Natural killer cell (primary cell): Measurements from ENCODE around the gene TMEM132D. TPM values are rescaled to one million over a fixed set of nuclear protein-coding genes. Genes with fewer than 3 reads are reported as not detected.

Experiments used
- ATAC-seq, 3 donors: fragments of 150-1000 bp in 2 of 3; fragments of 200-7000 bp in 1 of 3; cut with Tn5 transposase; 1 replicate in 1 of 3; 2 replicates in 2 of 3; pipeline ENCODE4 v1.10.0; 2021; ENCODE audit warnings: mild to moderate bottlenecking in 2 of 3, moderate library complexity in 2 of 3
- DNase-seq, 2 donors: peaks; one replicate each; pipeline versions ENCODE4 v3.0.0 to v3.0.0-alpha.2; 2013 to 2021; ENCODE audit warnings: mixed read lengths in 1 of 2
- H3K27ac ChIP-seq: one replicate; pipeline ENCODE4 v1.5.1; 2013; ENCODE audit warnings: mild to moderate bottlenecking, low read length
- H3K27me3 ChIP-seq: one replicate; pipeline ENCODE4 v1.6.1; 2013; ENCODE audit warnings: low read length; ENCODE audit not compliant: control insufficient read depth, insufficient read depth
- H3K36me3 ChIP-seq: one replicate; pipeline ENCODE4 v1.6.1; 2013; ENCODE audit warnings: low read length; ENCODE audit not compliant: control insufficient read depth, insufficient read depth
- H3K4me1 ChIP-seq: one replicate; pipeline ENCODE4 v1.6.1; 2013; ENCODE audit warnings: low read length; ENCODE audit not compliant: control insufficient read depth, insufficient read depth
- H3K4me3 ChIP-seq: one replicate; pipeline ENCODE4 v1.5.1; 2013; ENCODE audit warnings: low read length
- H3K9me3 ChIP-seq: one replicate; pipeline ENCODE4 v1.6.1; 2013; ENCODE audit warnings: low read length; ENCODE audit not compliant: control insufficient read depth, insufficient read depth
- H3K27ac Mint-ChIP-seq, 2 donors: one replicate each; pipeline ENCODE4 v1.8.0; 2022; ENCODE audit warnings: mild to moderate bottlenecking in 2 of 2, mixed read lengths in 2 of 2, moderate library complexity in 1 of 2
- H3K27me3 Mint-ChIP-seq, 2 donors: one replicate each; pipeline ENCODE4 v1.8.0; 2022; ENCODE audit warnings: low read depth in 2 of 2, mixed read lengths in 2 of 2
- H3K36me3 Mint-ChIP-seq: one replicate; pipeline ENCODE4 v1.8.0; 2022; ENCODE audit warnings: mixed read lengths
- H3K4me1 Mint-ChIP-seq, 2 donors: one replicate each; pipeline ENCODE4 v1.8.0; 2022; ENCODE audit warnings: mixed read lengths in 2 of 2
- H3K4me3 Mint-ChIP-seq: one replicate; pipeline ENCODE4 v1.8.0; 2022; ENCODE audit warnings: mild to moderate bottlenecking, moderate library complexity, mixed read lengths
- H3K9me3 Mint-ChIP-seq, 2 donors: one replicate each; pipeline ENCODE4 v1.8.0; 2022; ENCODE audit warnings: mixed read lengths in 2 of 2
- WGBS: methylation state at CpG from one replicate; pipeline ENCODE4 v1.1.7; 2013; ENCODE audit warnings: missing lambda C conversion rate; ENCODE audit not compliant: insufficient coverage; 5-methylcytosine and 5-hydroxymethylcytosine counted together
- intact Hi-C: fragments of 100-400 bp; cut with micrococcal nuclease; formaldehyde crosslinking; loops from one replicate; pipeline ENCODE4 v1.14.2; 2022
- total RNA-seq, 4 donors: library from RNA; stranded (reverse); fragments of 120-200 nt in 1 of 4; gene quantifications; one replicate each; pipeline versions ENCODE4 v1.2.3 to v1.2.4, GENCODE V29; 2013 to 2022
- TF ChIP-seq, protein P1 (sequence below): fragments of 200-600 bp; IDR thresholded peaks from one replicate; pipeline ENCODE4 v1.8.0; 2022; ENCODE audit warnings: antibody characterized with exemption

The TMEM132D gene
- total RNA-seq, 3 donors from 2014 or later (not counting 1 experiment from before 2014, with no cell fraction given), result not detected

DNA sequence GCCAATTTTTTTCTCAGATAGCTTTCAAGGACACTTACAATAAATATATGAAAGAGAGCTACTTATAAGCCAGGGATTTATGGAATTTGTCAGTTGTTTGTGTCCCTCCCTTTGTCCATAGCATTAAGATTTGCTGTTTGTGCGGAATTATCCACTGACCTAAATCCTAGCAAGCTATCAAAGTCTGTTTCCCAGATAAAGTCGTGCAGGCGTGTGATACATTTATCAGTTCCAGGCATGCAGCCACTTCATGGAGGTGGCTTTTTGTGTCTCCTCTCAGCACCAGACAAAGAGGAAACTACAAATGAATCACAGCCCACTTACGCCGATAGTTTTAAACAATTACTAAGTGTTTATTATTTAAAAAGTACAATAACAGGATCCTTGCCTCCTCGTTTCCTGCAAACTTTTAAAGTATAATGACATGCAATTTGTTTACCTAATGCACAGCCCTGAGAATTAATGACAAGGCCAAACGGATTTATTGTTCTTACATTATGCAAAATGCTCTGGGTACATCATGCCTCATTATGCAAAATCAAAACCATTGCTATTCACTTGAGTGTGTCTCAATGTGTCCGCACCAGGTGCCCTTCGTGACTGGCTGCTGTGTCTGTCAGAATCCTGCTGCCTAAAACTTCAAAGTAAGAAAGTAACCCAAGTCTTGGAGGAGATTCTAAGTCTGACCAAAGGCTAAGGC, 627.3 kb downstream of the TMEM132D start:
- no peak overlapping the region for H3K27ac Mint-ChIP-seq
- peaks cover 7 to 8% of the 10 kb centered on the region in 2 donors for H3K27me3 Mint-ChIP-seq
- H3K4me3 Mint-ChIP-seq, result no peak overlapping the region
- TF ChIP-seq, protein P1, sequence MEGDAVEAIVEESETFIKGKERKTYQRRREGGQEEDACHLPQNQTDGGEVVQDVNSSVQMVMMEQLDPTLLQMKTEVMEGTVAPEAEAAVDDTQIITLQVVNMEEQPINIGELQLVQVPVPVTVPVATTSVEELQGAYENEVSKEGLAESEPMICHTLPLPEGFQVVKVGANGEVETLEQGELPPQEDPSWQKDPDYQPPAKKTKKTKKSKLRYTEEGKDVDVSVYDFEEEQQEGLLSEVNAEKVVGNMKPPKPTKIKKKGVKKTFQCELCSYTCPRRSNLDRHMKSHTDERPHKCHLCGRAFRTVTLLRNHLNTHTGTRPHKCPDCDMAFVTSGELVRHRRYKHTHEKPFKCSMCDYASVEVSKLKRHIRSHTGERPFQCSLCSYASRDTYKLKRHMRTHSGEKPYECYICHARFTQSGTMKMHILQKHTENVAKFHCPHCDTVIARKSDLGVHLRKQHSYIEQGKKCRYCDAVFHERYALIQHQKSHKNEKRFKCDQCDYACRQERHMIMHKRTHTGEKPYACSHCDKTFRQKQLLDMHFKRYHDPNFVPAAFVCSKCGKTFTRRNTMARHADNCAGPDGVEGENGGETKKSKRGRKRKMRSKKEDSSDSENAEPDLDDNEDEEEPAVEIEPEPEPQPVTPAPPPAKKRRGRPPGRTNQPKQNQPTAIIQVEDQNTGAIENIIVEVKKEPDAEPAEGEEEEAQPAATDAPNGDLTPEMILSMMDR, result no peak
- Histone ChIP-seq H3K4me1 (no peaks in the 10 kb centered on the region), H3K36me3 (no peaks in the 10 kb centered on the region), H3K27ac (no peak overlapping the region), H3K9me3 (no peaks in the 10 kb centered on the region), H3K27me3 (no peaks in the 10 kb centered on the region), H3K4me3 (no peak overlapping the region)
- H3K36me3 Mint-ChIP-seq, result no peaks in the 10 kb centered on the region
- intact Hi-C loops, result no loop called here
- DNase-seq (no peak), ATAC-seq (no peak)
- no peaks in the 10 kb centered on the region for H3K9me3 Mint-ChIP-seq
- H3K4me1 Mint-ChIP-seq, result no peaks in the 10 kb centered on the region
- 53% methylated on average over 7 of the region's 9 CpGs for WGBS

DNA sequence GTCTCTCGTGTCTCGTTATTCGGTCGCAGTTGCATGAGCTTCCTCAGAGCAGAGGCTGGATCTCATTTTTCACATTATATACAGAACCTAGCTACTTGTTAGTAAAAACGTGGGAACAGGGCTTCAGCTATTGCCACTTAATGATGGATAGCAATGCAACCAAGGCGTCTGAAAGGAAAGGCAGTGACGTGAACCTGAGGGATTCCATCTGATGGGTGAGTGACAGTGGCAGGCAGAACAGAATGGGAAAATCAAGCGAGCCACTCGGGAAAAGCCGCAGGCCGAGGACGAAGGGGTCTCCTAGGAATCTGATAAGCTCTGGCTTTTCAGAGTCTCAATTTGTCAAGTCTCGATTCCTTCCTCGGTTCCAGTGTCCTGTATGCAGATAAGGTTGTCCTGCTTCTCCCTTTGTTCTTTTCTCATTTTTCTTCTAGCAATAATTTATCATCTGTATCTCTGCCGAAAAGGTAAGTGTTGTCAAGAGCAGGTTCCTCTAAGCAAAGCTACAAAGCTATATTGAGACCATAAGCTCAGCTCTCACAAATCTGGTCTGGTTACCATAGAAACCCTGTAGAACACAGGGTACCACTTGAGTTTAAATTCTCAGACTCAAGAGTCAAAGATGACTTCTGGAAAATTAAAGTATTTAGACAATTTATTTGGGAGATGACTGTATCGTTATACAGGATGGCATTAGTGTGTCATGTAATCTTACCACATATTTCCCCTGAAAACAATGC, 633.9 kb downstream of the TMEM132D start:
- ATAC-seq (no peak), DNase-seq (no peak)
- no peaks in the 10 kb centered on the region for H3K4me1 Mint-ChIP-seq
- H3K9me3 Mint-ChIP-seq, result peaks cover 8 to 9% of the 10 kb centered on the region in 2 donors
- H3K27ac ChIP-seq, result no peak overlapping the region
- no peaks in the 10 kb centered on the region for H3K9me3 ChIP-seq
- H3K4me3 Mint-ChIP-seq, result no peak overlapping the region
- no peak overlapping the region for H3K4me3 ChIP-seq
- peaks cover 0 to 12% of the 10 kb centered on the region in 2 donors for H3K27me3 Mint-ChIP-seq
- H3K4me1 ChIP-seq, result no peaks in the 10 kb centered on the region
- no peaks in the 10 kb centered on the region for H3K36me3 ChIP-seq
- H3K27me3 ChIP-seq, result no peaks in the 10 kb centered on the region
- H3K36me3 Mint-ChIP-seq, result no peaks in the 10 kb centered on the region
- WGBS, result 86% methylated on average over 16 of the region's 16 CpGs
- TF ChIP-seq, protein P1, result no peak
- intact Hi-C loops, result no loop called here
- H3K27ac Mint-ChIP-seq, result no peak overlapping the region

DNA sequence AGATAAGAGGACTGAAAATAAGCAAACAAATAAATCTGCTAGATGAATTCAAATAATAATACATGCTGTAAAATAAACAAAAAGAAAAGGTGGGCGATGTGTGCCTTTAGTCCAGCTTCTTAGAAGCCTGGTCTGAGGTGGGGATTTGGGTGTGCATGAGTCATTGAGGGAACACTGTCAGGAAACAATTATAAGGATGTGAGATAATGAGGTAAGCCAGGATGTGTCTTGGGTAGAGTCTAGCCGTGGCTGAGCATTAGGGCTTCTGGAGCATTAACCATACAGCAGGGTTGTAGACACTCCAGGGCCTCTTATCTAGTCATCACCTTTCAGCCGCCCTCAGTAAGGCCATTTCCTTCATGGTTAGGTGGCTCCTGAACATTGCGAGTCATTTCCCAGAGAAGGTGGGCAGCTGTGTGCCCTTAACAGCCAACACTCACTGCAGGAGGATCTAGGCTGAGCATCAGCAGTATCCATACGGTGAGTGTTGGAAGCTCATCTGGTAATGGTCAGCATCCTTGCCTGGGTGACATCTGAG, 645.0 kb downstream of the TMEM132D start:
- Mint-ChIP-seq H3K9me3 (peaks cover 0 to 6% of the 10 kb centered on the region in 2 donors), H3K36me3 (no peaks in the 10 kb centered on the region), H3K27me3 (peaks cover 5 to 15% of the 10 kb centered on the region in 2 donors), H3K27ac (no peak overlapping the region), H3K4me1 (no peaks in the 10 kb centered on the region), H3K4me3 (no peak overlapping the region)
- no peaks in the 10 kb centered on the region for H3K36me3 ChIP-seq
- ATAC-seq, result no peak
- TF ChIP-seq, protein P1, result no peak
- no peak overlapping the region for H3K27ac ChIP-seq
- no peak for DNase-seq
- H3K4me1 ChIP-seq, result no peaks in the 10 kb centered on the region
- no peak overlapping the region for H3K4me3 ChIP-seq
- 68% methylated on average over 5 of the region's 5 CpGs for WGBS
- H3K9me3 ChIP-seq, result no peaks in the 10 kb centered on the region
- H3K27me3 ChIP-seq, result no peaks in the 10 kb centered on the region
- intact Hi-C loops, result no loop called here
